Measurements from ENCODE around the gene ATG7. TPM values are rescaled to one million over a fixed set of nuclear protein-coding genes. Genes with fewer than 3 reads are reported as not detected.
A peak's percentile ranks its signal among the peaks of the same experiment; 100 is the strongest.

Gene ATG7
- total and polyA plus RNA-seq, 9 donors: 11.3 to 22.2 (median 14.9) TPM

DNA sequence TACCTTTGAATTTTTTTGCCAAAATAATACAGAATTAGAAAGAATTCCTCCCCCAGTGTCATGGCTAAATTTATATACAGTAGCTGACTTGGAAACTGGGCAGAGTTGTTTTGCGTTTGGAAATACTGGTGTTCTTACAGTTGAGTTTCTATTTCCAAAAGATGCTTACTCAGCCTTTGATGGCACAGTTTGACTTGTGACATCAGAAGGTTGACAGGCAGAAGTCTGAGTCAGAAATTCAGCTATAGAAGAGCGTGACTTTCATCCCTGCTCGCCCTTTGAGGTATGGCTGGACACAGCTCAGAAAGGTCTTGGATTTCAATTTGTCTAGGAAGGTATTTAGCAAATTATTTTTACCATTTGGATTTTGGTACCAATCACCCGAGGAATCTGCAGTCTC lies 195.7 kb downstream of the ATG7 start:
- H3K27me3 ChIP-seq (ENCODE audit: control insufficient read depth, insufficient read depth, low read length): no peaks in the 10 kb centered on the region
- DNase-seq: peak; percentile 68
- no peak overlapping the region for H3K4me3 ChIP-seq (ENCODE audit: low read length)
- WGBS (ENCODE audit: insufficient coverage): 78% methylated on average over 4 of the region's 4 CpGs
- H3K4me1 ChIP-seq (ENCODE audit: control insufficient read depth, insufficient read depth, low read length): peaks cover 20% of the 10 kb centered on the region
- H3K9me3 ChIP-seq (replicated peaks; ENCODE audit: control insufficient read depth, low read depth, low read length): no peaks in the 10 kb centered on the region
- H3K36me3 ChIP-seq (ENCODE audit: control insufficient read depth, insufficient read depth, low read length): peaks cover 3% of the 10 kb centered on the region
- H3K27ac ChIP-seq (ENCODE audit: low read length): no peak overlapping the region

GRCh38 chr3:11470031-11470853 lies 198.0 kb downstream of the ATG7 start:
- Histone ChIP-seq H3K36me3 (ENCODE audit: control insufficient read depth, insufficient read depth, low read length) (peaks cover 3% of the 10 kb centered on the region), H3K9me3 (replicated peaks; ENCODE audit: control insufficient read depth, low read depth, low read length) (no peaks in the 10 kb centered on the region), H3K4me1 (ENCODE audit: control insufficient read depth, insufficient read depth, low read length) (peaks cover 13% of the 10 kb centered on the region), H3K27me3 (ENCODE audit: control insufficient read depth, insufficient read depth, low read length) (no peaks in the 10 kb centered on the region), H3K27ac (ENCODE audit: low read length) (no peak overlapping the region), H3K4me3 (ENCODE audit: low read length) (no peak overlapping the region)
- no peak for DNase-seq
- 100% methylated on average over 2 of the region's 9 CpGs for WGBS (ENCODE audit: insufficient coverage)

- WGBS (ENCODE audit: insufficient coverage): 95% methylated on average over 4 of the region's 6 CpGs
- no peak for DNase-seq
- H3K4me3 ChIP-seq (ENCODE audit: low read length): no peak overlapping the region
- no peaks in the 10 kb centered on the region for H3K27me3 ChIP-seq (ENCODE audit: control insufficient read depth, insufficient read depth, low read length)
- H3K9me3 ChIP-seq (replicated peaks; ENCODE audit: control insufficient read depth, low read depth, low read length): no peaks in the 10 kb centered on the region
- H3K4me1 ChIP-seq (ENCODE audit: control insufficient read depth, insufficient read depth, low read length): peaks cover 12% of the 10 kb centered on the region
- no peaks in the 10 kb centered on the region for H3K36me3 ChIP-seq (ENCODE audit: control insufficient read depth, insufficient read depth, low read length)
- H3K27ac ChIP-seq (ENCODE audit: low read length): no peak overlapping the region
Measured at GRCh38 chr3:11475324-11475723, 203.1 kb downstream of the ATG7 start.

- Histone ChIP-seq H3K27me3 (ENCODE audit: control insufficient read depth, insufficient read depth, low read length) (no peaks in the 10 kb centered on the region), H3K36me3 (ENCODE audit: control insufficient read depth, insufficient read depth, low read length) (no peaks in the 10 kb centered on the region), H3K4me3 (ENCODE audit: low read length) (no peak overlapping the region), H3K4me1 (ENCODE audit: control insufficient read depth, insufficient read depth, low read length) (peaks cover 23% of the 10 kb centered on the region), H3K9me3 (replicated peaks; ENCODE audit: control insufficient read depth, low read depth, low read length) (no peaks in the 10 kb centered on the region), H3K27ac (ENCODE audit: low read length) (no peak overlapping the region)
- DNase-seq: peak; percentile 56
- no CpG with 5 or more reads among the region's 1 CpG for WGBS (ENCODE audit: insufficient coverage)
Measured at GRCh38 chr3:11476735-11477144, 204.5 kb downstream of the ATG7 start.

DNA sequence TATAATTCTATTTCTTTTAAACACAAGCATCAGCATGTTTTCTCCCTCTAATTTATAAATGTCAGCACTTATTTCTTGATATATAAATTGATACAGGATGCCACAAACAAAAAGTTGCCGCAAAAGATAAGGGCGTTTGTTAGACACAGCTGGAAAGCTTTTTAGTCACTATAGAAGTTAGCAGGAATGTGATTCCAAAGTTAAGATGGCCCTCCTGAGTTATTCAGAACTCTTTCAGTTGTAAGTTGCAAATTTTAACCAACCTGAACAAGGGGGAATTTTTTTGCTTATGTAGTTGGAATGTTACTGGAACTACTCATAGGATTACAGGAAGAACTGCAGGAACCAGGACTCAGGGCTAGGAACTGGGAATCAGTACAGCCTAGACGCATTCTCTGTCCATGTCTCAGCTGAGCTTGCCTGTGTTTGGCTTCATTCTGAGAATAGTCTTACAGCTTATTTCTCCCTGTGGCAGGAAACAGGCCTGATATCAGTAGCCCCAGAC lies 205.3 kb downstream of the ATG7 start:
- Histone ChIP-seq H3K27me3 (ENCODE audit: control insufficient read depth, insufficient read depth, low read length) (no peaks in the 10 kb centered on the region), H3K9me3 (replicated peaks; ENCODE audit: control insufficient read depth, low read depth, low read length) (no peaks in the 10 kb centered on the region), H3K4me3 (ENCODE audit: low read length) (no peak overlapping the region), H3K27ac (ENCODE audit: low read length) (peak overlapping the region; percentile 80), H3K4me1 (ENCODE audit: control insufficient read depth, insufficient read depth, low read length) (peaks cover 30% of the 10 kb centered on the region), H3K36me3 (ENCODE audit: control insufficient read depth, insufficient read depth, low read length) (no peaks in the 10 kb centered on the region)
- peak; percentile 88 for DNase-seq
- 60% methylated on average over 1 of the region's 3 CpGs for WGBS (ENCODE audit: insufficient coverage)

DNA sequence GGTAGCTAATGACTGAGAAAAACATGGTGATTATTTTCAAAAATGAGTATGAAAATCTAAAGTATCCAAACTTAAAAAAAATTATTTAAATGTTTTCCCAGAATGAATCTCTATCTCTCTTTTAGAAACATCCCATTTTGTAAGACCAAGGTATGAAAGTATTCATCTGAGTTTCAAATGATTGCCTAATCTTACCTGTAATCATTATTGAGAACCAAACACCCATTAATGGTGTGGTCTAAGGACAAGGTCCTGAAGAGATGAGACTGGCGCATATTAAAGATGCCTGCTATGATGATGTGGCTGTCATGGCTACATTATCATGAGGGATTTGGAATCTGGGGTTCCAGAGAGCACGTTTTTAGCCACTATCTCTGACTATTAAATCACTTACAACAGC lies 206.0 kb downstream of the ATG7 start:
- Histone ChIP-seq H3K27ac (ENCODE audit: low read length) (peak overlapping the region; percentile 80), H3K4me1 (ENCODE audit: control insufficient read depth, insufficient read depth, low read length) (peaks cover 32% of the 10 kb centered on the region), H3K27me3 (ENCODE audit: control insufficient read depth, insufficient read depth, low read length) (no peaks in the 10 kb centered on the region), H3K36me3 (ENCODE audit: control insufficient read depth, insufficient read depth, low read length) (no peaks in the 10 kb centered on the region), H3K9me3 (replicated peaks; ENCODE audit: control insufficient read depth, low read depth, low read length) (no peaks in the 10 kb centered on the region), H3K4me3 (ENCODE audit: low read length) (no peak overlapping the region)
- DNase-seq: no peak
- no CpG with 5 or more reads among the region's 2 CpGs for WGBS (ENCODE audit: insufficient coverage)

DNA sequence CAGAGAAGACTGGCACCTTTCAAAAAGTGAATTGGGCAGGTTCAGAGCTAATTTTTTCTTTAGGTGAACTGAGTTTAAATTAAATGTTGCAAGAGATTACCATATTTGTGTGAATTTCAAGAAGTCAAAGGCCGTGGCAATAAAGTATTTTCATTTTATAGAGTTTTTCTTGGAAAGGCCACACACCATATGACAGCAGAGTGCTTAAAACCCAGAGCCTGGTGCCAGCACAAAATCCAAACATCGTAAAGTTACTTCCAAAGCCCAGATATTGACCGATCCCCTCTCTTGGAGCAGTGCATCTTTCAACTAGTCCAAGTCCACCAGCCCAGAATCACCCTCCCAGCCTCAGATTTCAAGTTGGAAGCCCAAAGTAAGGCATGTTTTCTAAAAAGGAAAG lies 207.0 kb downstream of the ATG7 start:
- Histone ChIP-seq H3K36me3 (ENCODE audit: control insufficient read depth, insufficient read depth, low read length) (no peaks in the 10 kb centered on the region), H3K4me1 (ENCODE audit: control insufficient read depth, insufficient read depth, low read length) (peaks cover 32% of the 10 kb centered on the region), H3K27ac (ENCODE audit: low read length) (peak overlapping the region; percentile 80), H3K27me3 (ENCODE audit: control insufficient read depth, insufficient read depth, low read length) (no peaks in the 10 kb centered on the region), H3K9me3 (replicated peaks; ENCODE audit: control insufficient read depth, low read depth, low read length) (no peaks in the 10 kb centered on the region), H3K4me3 (ENCODE audit: low read length) (no peak overlapping the region)
- peak; percentile 90 for DNase-seq
- 17% methylated on average over 2 of the region's 3 CpGs for WGBS (ENCODE audit: insufficient coverage)

- no peak overlapping the region for H3K4me3 ChIP-seq (ENCODE audit: low read length)
- H3K27ac ChIP-seq (ENCODE audit: low read length): peak overlapping the region; percentile 73
- no peaks in the 10 kb centered on the region for H3K9me3 ChIP-seq (replicated peaks; ENCODE audit: control insufficient read depth, low read depth, low read length)
- no peaks in the 10 kb centered on the region for H3K36me3 ChIP-seq (ENCODE audit: control insufficient read depth, insufficient read depth, low read length)
- DNase-seq: peak; percentile 96
- H3K27me3 ChIP-seq (ENCODE audit: control insufficient read depth, insufficient read depth, low read length): no peaks in the 10 kb centered on the region
- H3K4me1 ChIP-seq (ENCODE audit: control insufficient read depth, insufficient read depth, low read length): peaks cover 32% of the 10 kb centered on the region
- 50% methylated on average over 2 of the region's 7 CpGs for WGBS (ENCODE audit: insufficient coverage)
Measured at GRCh38 chr3:11480663-11481298, 208.6 kb downstream of the ATG7 start.

DNA sequence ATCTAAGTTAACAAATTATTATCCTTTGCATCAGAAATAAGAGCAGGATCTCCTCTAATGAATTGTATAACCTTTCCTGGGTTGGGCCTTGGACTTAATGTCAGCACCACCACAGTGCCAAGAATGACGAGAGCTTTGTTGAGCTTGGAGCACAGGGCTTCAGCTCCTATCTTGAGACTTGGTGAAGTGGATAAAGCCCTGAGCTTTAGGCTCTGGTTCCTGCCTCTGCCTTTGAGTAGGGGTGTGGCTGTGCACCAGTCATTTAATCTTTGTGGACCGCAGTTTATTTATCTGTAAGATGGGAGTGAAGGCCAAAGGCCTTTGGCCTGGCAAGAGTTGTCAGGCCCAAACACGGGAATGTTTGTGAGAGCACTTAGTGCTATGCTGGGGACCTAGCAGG lies 209.4 kb downstream of the ATG7 start:
- Histone ChIP-seq H3K27me3 (ENCODE audit: control insufficient read depth, insufficient read depth, low read length) (no peaks in the 10 kb centered on the region), H3K4me3 (ENCODE audit: low read length) (no peak overlapping the region), H3K27ac (ENCODE audit: low read length) (peak overlapping the region; percentile 67), H3K9me3 (replicated peaks; ENCODE audit: control insufficient read depth, low read depth, low read length) (no peaks in the 10 kb centered on the region), H3K4me1 (ENCODE audit: control insufficient read depth, insufficient read depth, low read length) (peaks cover 32% of the 10 kb centered on the region), H3K36me3 (ENCODE audit: control insufficient read depth, insufficient read depth, low read length) (no peaks in the 10 kb centered on the region)
- peak; percentile 75 for DNase-seq
- WGBS (ENCODE audit: insufficient coverage): 0% methylated on average over 1 of the region's 3 CpGs

GRCh38 chr3:11482021-11482420 lies 209.8 kb downstream of the ATG7 start:
- H3K4me3 ChIP-seq (ENCODE audit: low read length): no peak overlapping the region
- no peaks in the 10 kb centered on the region for H3K9me3 ChIP-seq (replicated peaks; ENCODE audit: control insufficient read depth, low read depth, low read length)
- no peaks in the 10 kb centered on the region for H3K36me3 ChIP-seq (ENCODE audit: control insufficient read depth, insufficient read depth, low read length)
- H3K27ac ChIP-seq (ENCODE audit: low read length): peak overlapping the region; percentile 67
- H3K4me1 ChIP-seq (ENCODE audit: control insufficient read depth, insufficient read depth, low read length): peaks cover 32% of the 10 kb centered on the region
- WGBS (ENCODE audit: insufficient coverage): 50% methylated on average over 2 of the region's 8 CpGs
- no peaks in the 10 kb centered on the region for H3K27me3 ChIP-seq (ENCODE audit: control insufficient read depth, insufficient read depth, low read length)
- DNase-seq: peak; percentile 95
